ENCODE results near the gene ANKRD23. TPM values are rescaled to one million over a fixed set of nuclear protein-coding genes. Genes with fewer than 3 reads are reported as not detected.

Gene ANKRD23
- total and polyA plus RNA-seq, 2 of the 13 experiments (the other 11 are each of a cell fraction or from before 2014, with no cell fraction given): 1.5 to 1.6 TPM

DNA sequence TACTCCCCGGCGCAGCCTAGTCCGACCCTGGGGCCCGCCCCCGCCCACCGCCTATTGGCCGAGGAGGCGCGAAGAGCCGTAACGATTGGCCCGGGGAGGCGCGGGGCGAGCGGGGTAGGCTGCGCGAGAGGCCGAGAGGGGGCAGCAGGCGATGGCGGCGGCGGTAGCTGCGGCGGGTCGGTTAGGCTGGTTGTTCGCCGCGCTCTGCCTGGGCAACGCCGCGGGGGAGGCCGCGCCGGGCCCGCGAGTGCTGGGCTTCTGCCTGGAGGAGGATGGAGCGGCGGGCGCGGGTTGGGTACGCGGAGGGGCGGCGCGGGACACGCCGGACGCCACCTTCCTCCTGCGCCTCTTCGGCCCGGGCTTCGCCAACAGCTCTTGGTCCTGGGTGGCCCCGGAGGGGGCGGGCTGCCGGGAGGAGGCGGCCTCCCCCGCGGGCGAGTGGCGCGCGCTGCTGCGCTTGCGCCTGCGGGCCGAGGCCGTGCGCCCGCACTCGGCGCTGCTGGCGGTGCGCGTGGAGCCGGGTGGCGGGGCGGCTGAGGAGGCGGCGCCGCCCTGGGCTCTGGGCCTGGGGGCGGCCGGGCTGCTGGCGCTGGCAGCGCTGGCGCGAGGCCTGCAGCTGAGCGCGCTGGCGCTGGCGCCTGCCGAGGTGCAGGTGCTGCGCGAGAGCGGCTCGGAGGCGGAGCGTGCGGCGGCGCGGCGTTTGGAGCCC, 27.5 kb downstream of the ANKRD23 start, which contains the start of gene CNNM3 (continued):
- TF ChIP-seq, protein P1, sequence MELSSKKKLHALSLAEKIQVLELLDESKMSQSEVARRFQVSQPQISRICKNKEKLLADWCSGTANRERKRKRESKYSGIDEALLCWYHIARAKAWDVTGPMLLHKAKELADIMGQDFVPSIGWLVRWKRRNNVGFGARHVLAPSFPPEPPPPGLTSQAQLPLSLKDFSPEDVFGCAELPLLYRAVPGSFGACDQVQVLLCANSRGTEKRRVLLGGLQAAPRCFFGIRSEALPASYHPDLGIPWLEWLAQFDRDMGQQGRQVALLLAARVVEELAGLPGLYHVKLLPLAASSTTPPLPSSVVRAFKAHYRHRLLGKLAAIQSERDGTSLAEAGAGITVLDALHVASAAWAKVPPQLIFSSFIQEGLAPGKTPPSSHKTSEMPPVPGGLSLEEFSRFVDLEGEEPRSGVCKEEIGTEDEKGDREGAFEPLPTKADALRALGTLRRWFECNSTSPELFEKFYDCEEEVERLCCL (CRISPR knock-in tag; IDR thresholded peaks at IDR 0.05; ENCODE audit: borderline replicate concordance): no peak
- TF ChIP-seq, protein P2, sequence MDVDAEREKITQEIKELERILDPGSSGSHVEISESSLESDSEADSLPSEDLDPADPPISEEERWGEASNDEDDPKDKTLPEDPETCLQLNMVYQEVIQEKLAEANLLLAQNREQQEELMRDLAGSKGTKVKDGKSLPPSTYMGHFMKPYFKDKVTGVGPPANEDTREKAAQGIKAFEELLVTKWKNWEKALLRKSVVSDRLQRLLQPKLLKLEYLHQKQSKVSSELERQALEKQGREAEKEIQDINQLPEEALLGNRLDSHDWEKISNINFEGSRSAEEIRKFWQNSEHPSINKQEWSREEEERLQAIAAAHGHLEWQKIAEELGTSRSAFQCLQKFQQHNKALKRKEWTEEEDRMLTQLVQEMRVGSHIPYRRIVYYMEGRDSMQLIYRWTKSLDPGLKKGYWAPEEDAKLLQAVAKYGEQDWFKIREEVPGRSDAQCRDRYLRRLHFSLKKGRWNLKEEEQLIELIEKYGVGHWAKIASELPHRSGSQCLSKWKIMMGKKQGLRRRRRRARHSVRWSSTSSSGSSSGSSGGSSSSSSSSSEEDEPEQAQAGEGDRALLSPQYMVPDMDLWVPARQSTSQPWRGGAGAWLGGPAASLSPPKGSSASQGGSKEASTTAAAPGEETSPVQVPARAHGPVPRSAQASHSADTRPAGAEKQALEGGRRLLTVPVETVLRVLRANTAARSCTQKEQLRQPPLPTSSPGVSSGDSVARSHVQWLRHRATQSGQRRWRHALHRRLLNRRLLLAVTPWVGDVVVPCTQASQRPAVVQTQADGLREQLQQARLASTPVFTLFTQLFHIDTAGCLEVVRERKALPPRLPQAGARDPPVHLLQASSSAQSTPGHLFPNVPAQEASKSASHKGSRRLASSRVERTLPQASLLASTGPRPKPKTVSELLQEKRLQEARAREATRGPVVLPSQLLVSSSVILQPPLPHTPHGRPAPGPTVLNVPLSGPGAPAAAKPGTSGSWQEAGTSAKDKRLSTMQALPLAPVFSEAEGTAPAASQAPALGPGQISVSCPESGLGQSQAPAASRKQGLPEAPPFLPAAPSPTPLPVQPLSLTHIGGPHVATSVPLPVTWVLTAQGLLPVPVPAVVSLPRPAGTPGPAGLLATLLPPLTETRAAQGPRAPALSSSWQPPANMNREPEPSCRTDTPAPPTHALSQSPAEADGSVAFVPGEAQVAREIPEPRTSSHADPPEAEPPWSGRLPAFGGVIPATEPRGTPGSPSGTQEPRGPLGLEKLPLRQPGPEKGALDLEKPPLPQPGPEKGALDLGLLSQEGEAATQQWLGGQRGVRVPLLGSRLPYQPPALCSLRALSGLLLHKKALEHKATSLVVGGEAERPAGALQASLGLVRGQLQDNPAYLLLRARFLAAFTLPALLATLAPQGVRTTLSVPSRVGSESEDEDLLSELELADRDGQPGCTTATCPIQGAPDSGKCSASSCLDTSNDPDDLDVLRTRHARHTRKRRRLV (CRISPR knock-in tag; IDR thresholded peaks at IDR 0.05): no peak
- peak; percentile 31; the same call in 1 of the 2 replicates for TF ChIP-seq SOX5 (CRISPR knock-in tag; IDR thresholded peaks at IDR 0.05; ENCODE audit: borderline replicate concordance)
- 0 out of 2 replicates have a peak, but pooled peaks have one; percentile 29 for TF ChIP-seq RFX5 (IDR thresholded peaks at IDR 0.05; ENCODE audit: low read depth, low read length)
- peak; percentile 71 for TF ChIP-seq DMAP1 (CRISPR knock-in tag; IDR thresholded peaks at IDR 0.05)
- TF ChIP-seq ARID2 (CRISPR knock-in tag; IDR thresholded peaks at IDR 0.05; ENCODE audit: borderline replicate concordance): peak; percentile 53; the same call in 1 of the 2 replicates
- peak; percentile 79 for TF ChIP-seq ESRRA (CRISPR knock-in tag; IDR thresholded peaks at IDR 0.05; ENCODE audit: low read depth)
- no peak for TF ChIP-seq TAF15 (IDR thresholded peaks at IDR 0.05; ENCODE audit: low read depth, low read length, poor library complexity, severe bottlenecking)
- peak; percentile 95 for TF ChIP-seq YEATS4 (CRISPR knock-in tag; IDR thresholded peaks at IDR 0.05; ENCODE audit: borderline replicate concordance)
- TF ChIP-seq MED13 (CRISPR knock-in tag; IDR thresholded peaks at IDR 0.05): peak; percentile 63; the same call in 1 of the 2 replicates
- peak; percentile 55 for TF ChIP-seq KMT2A (CRISPR knock-in tag; IDR thresholded peaks at IDR 0.05)
- TF ChIP-seq ZNF557 (CRISPR knock-in tag; IDR thresholded peaks at IDR 0.05): 0 out of 2 replicates have a peak, but pooled peaks have one; percentile 86
- 0 out of 2 replicates have a peak, but pooled peaks have one; percentile 68 for TF ChIP-seq ZNF570 (CRISPR knock-in tag; IDR thresholded peaks at IDR 0.05; ENCODE audit: borderline replicate concordance)
- TF ChIP-seq, protein P3, sequence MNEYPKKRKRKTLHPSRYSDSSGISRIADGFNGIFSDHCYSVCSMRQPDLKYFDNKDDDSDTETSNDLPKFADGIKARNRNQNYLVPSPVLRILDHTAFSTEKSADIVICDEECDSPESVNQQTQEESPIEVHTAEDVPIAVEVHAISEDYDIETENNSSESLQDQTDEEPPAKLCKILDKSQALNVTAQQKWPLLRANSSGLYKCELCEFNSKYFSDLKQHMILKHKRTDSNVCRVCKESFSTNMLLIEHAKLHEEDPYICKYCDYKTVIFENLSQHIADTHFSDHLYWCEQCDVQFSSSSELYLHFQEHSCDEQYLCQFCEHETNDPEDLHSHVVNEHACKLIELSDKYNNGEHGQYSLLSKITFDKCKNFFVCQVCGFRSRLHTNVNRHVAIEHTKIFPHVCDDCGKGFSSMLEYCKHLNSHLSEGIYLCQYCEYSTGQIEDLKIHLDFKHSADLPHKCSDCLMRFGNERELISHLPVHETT (CRISPR knock-in tag; conservative IDR thresholded peaks at IDR 0.05): peak; percentile 76; the same call in 1 of the 2 replicates
- peak; percentile 29 for TF ChIP-seq TBL1XR1 (IDR thresholded peaks at IDR 0.05; ENCODE audit: borderline replicate concordance, low read length, partially characterized antibody)
- peak; percentile 98 for TF ChIP-seq PAX8 (CRISPR knock-in tag; IDR thresholded peaks at IDR 0.05; ENCODE audit: borderline replicate concordance)
- TF ChIP-seq FOXK1 (CRISPR knock-in tag; IDR thresholded peaks at IDR 0.05; ENCODE audit: borderline replicate concordance, low read depth): peak; percentile 94; the same call in 1 of the 2 replicates
- TF ChIP-seq ZNF143 (CRISPR knock-in tag; IDR thresholded peaks at IDR 0.05): no peak
- no peak for TF ChIP-seq MZF1 (CRISPR knock-in tag; IDR thresholded peaks at IDR 0.05; ENCODE audit: borderline replicate concordance)
- TF ChIP-seq GFI1 (CRISPR knock-in tag; IDR thresholded peaks at IDR 0.05; ENCODE audit: borderline replicate concordance): no peak; the same call in 1 of the 2 replicates
- TF ChIP-seq ZNF709 (CRISPR knock-in tag; IDR thresholded peaks at IDR 0.05): peak; percentile 56; the same call in 1 of the 2 replicates
- peak; percentile 78 for TF ChIP-seq PHF8 (CRISPR knock-in tag; IDR thresholded peaks at IDR 0.05)
- peak in 1 of 2 experiments; percentile 79; a peak in 2 of 4 replicates for TF ChIP-seq KLF16 (CRISPR knock-in tag; IDR thresholded peaks at IDR 0.05)

Data from HepG2 (cell line).